Hematopoietic multipotent progenitor cell treated with erythropoietin and hydrocortisone succinate and interleukin-3 and kit ligand, for 17 days (in vitro differentiated cells): ENCODE results near the gene IL22RA1.

Experiments
- DNase-seq: peaks from one replicate; pipeline ENCODE4 v3.0.0-alpha.2; 2015; ENCODE audit warnings: low spot score

IL22RA1 gene

GRCh38 chr1:24142546-24143534 is at the start of gene IL22RA1:
Gene IL22RA1 (minus strand): TSS chr1:24143140. CDS start chr1:24143082, 58 bp downstream.
- DNase-seq: no peak

DNA sequence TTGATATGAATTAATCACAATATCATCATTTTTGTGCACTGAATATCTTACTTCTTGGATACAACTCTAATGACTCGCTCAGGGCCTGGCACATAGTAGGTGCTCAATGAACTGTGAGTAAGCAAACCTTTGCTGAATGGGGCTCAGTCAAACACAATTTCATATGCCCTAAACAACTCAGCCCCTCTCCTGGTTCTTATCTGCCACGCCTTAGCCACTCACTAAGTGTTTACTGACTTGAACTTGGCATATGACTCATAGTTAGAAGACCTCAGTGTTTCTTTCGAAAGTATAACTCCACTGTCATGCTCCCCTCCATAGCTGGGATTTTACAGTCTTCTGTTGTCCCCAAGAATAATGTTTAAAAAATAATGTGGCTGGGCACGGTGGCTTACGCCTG is 48.9 kb upstream of the IL22RA1 start:
- DNase-seq: no peak

GRCh38 chr1:24190983-24191461 is 48.1 kb upstream of the IL22RA1 start:
- DNase-seq: no peak

DNA sequence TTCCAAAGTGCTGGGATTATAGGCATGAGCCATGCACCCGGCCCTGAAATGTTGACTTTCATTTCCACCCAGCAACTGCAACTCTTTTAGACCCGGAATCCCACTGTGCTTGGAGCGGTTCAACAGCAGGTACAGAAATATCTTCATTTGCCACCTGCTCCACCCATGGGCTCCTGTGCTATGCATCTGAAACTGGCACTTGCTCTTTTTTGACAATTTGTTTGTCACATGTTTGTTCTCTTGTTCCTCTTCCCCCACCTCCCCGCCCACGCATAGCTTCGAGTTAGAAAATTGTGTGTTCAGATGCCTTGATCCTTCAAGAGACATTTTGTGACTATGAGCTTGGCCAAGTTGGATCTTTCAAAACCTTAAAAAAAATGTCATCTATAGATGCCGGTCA is 46.6 kb upstream of the IL22RA1 start:
- no peak for DNase-seq

DNA sequence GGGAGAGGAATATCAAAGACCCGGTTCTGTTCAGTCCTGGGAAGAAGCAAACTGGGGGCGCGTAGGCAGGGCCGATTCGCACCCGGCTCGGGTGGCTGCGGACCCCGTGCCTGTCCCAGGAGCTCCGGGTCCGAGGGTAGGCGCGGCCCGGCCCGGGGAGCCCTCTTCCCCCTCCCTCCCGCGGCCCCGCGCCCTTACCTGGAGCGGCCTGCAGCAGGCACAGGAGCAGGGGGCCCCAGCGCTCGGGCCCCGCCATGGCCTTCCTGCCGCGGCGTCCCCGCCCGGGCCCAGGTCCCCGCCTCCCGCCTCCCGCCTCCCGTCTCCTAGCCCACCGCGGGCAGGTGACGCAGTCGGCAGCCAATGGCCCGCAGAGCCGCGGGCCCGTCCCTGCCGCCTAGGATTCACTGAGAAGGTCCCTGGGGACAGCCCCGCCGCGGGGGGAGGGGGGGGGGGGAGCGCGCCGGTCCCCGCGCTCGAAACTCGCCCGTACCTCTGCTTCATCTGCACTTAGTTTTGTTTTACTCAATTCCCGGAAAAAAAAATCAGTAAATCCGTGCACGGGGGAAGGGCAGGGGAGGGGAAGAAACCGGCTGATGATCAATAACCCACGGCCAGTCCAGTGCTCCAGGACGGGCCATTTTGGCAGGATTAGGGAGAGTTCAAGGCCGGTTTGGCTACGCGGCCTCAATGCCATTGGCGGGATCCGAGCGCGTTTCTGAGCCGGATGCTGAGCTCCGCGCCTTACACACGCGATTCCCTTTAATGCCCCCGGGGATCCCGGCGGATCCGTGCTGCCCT is 44.3 kb upstream of the IL22RA1 start, which contains the start of gene IFNLR1:
Gene IFNLR1 (minus strand): TSS at position 297 of the 798 bp plus-strand sequence. CDS start 41 bp downstream, at position 256.
- no peak for DNase-seq

- DNase-seq: no peak
Measured at GRCh38 chr1:24186711-24186992, 43.7 kb upstream of the IL22RA1 start.

GRCh38 chr1:24186031-24186710 is 43.2 kb upstream of the IL22RA1 start:
- DNase-seq: no peak

DNA sequence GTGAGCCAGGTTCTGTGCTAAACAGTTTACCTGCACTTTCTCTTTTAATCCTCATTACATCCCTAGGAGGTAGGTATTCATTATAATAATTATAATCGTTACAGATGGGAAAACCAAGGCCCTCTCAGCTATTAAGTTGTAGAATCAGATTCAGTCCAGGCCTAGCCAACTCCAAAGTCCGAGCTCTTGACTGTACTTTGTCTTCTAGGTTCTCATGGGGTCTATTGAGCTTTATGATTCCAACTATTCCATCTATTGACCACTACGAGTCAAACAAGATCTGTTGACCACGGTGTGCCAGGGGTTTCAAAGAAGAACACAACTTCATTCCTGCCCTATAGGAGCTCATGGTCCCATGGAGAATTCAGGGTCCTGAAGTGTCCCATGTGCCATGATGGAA is 42.1 kb upstream of the IL22RA1 start:
- no peak for DNase-seq

DNA sequence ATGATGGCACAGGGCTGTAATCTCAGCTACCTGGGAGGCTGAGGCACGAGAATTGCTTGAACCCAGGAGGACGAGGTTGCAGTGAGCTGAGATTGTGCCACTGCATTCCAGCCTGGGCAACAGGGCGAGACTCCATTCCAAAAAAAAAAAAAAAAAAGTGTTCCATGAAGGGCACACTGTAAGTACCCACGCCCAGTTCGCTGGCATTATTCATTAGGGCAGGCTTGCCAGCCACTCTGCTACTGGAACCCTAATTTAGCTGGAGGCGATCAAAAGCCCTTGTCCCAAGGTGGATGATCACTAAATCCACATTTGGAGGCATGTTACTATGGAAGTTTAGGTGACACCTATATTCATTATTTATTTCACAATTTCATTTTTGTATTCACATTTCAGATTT is 39.1 kb upstream of the IL22RA1 start:
- DNase-seq: no peak

DNA sequence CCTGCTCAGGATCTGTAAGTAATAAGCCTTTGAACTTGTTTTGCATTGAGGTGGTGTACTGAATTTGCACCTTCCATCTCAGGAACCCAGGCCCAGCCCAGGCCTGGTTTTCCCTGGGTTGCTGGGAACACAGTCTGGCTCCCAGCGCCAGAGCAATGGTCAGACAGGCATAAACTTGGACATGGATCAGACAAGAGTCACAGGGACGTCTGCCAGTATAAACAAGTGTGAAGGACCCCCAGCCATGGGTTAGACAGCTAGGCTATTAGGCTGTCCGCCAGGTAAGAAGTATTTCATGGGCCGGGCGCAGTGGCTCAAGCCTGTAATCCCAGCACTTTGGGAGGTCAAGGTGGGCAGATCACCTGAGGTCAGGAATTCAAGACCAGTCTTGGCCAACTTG is 38.7 kb upstream of the IL22RA1 start:
- DNase-seq: no peak

GRCh38 chr1:24180676-24181075 is 37.7 kb upstream of the IL22RA1 start:
- no peak for DNase-seq

DNA sequence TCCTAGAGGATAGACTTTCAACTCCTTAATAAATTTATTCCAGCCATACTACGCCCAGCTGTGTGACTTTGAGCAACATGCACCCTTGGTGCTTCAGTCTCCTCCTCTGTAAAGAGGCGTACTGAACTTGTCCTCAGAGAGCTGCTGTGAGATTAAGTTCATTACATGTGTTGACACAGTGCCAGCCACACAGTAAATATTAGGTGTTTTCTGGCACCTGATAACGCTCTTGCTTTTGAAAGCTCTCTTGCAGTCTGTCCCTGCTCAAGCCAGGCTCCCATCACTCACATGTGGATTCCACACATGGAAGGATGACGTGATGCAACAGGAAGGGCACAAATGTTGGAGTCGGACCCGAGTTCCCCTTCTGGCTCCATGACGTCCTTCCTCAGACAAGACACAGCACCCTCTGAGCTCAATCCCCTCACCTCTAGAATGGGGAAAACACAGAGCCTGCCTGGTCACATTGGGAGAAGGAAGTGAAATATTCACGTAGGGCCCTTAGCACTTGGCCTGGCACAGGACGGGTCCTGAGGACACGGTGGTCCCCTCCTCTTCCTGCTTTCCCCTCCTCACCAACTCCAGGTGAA is 36.4 kb upstream of the IL22RA1 start:
- no peak for DNase-seq

GRCh38 chr1:24178407-24178806 is 35.5 kb upstream of the IL22RA1 start:
- DNase-seq: no peak

GRCh38 chr1:24177161-24177560 is 34.2 kb upstream of the IL22RA1 start:
- no peak for DNase-seq

DNA sequence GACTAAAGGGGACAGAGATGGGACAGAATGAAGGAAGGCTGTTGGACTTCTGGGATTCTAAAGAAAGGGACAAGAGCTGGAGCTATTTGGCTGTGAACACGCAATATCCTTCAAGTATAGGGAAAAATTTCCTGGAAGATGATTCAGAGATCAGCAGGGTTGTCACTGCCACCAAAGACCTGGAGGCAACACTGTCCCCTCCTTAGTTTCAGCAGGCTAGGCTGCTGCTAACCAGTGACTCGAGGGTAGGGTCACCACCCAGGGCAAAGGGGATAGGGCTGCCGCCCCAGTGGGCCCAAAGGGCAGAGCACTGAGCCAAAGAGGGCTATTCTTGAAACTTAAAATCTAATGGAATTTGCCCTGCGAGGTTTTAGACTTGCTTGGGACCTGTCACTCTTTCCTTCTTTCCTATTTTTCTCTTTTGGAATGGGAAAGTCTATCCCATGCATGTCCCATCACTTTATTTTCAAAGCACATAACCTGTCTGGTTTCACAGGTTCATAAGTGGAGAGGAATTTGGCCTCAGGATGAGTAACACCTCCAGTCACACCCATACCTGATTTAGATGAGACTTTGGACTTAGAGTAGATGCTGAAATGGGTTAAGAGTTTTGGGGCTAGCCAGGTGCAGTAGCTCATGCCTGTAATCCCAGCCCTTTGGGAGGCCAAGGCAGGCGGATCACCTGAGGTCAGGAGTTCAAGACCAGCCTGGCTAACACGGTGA is 32.3 kb upstream of the IL22RA1 start:
- no peak for DNase-seq

DNA sequence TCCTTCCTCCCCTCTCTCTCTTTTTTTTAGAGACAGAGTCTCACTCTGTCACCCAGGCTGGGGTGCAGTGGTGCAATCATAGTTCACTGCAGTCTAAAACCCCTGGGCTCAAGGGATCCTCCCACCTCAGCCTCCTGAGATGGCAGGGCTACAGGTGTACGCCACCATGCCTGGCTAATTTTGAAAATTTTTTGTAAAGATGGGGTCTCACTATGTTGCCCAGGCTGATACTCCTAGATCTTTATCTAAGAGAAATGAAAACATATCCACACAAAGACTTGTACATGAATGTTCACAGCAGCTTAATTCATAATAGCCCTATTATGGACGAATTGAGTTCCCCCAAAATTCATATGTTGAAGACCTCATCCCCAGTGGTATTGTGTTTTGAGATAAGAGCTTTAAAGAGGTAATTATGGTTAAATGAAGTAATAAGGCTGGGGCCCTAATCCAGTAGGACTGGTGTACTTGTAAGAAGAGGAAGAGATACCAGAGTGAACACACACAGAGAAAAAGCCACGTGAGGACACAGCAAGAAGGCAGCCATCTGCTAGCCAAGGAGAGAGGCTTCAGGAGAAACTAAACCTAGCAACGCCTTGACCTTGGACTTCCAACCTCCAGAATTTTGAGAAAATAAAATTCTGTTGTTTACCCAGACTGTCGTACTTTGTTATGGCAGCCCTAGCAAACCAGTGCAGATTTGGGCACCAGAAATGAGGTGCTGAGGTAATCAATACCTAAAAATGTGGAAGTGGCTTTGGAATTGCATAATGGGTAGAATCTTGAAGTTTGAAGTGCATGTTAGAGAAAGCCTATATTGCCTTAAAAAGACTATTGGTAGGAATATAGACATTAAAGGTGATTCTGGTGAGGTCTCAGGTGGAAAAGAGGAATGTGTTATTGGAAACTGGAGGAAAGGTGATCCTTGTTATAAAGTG is 31.0 kb upstream of the IL22RA1 start:
- no peak for DNase-seq

GRCh38 chr1:24172598-24172997 is 29.7 kb upstream of the IL22RA1 start:
- DNase-seq: no peak

DNA sequence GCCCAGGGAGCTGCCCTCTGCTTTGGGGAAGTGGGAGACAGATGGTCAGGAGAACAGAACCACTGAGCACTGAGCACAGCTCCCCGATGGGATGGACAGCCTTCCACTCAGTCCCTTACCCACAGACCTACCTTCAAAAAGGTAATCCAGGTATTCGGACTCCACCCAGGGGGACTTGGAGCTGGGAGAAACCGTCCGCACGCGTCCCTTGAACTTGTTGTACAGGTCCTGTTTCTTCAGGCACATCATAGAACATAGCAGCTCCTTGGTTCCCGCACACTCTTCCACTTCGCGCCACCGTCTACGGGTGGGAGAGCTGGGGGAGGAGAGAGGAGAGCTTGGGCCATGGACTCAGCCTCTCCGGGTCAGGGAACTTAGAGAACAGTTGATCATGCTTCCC is 26.3 kb upstream of the IL22RA1 start:
- no peak for DNase-seq

GRCh38 chr1:24168245-24168644 is 25.3 kb upstream of the IL22RA1 start:
- no peak for DNase-seq

GRCh38 chr1:24167008-24167407 is 24.1 kb upstream of the IL22RA1 start:
- no peak for DNase-seq
